Measurements from ENCODE around the gene TRMT112.

The TRMT112 gene

GRCh38 chr11:64306563-64306875, 10.8 kb downstream of the TRMT112 start:
- DNase-seq: no peak

GRCh38 chr11:64305691-64306562, 11.4 kb downstream of the TRMT112 start:
- peak; percentile 83 for DNase-seq

GRCh38 chr11:64305075-64305690, 12.2 kb downstream of the TRMT112 start, which contains the start of gene ESRRA:
ESRRA (plus strand) TSS chr11:64305524; CDS start chr11:64307180, 1,656 bp downstream.
- DNase-seq: peak; percentile 100

- DNase-seq: peak; percentile 98
Observed at GRCh38 chr11:64304316-64305072, 12.9 kb downstream of the TRMT112 start.

GRCh38 chr11:64304032-64304315, 13.4 kb downstream of the TRMT112 start:
- no peak for DNase-seq

- no peak for DNase-seq
Observed at GRCh38 chr11:64303109-64304031, 14.0 kb downstream of the TRMT112 start.

- no peak for DNase-seq
Observed at GRCh38 chr11:64299847-64300648, 17.3 kb downstream of the TRMT112 start, which contains the start of gene CATSPERZ. CATSPERZ (plus strand) TSS chr11:64300358; CDS start chr11:64300411, 53 bp downstream.

- DNase-seq: no peak
Observed at GRCh38 chr11:64298966-64299846, 18.2 kb downstream of the TRMT112 start.

GRCh38 chr11:64297699-64298358, 19.5 kb downstream of the TRMT112 start:
- no peak for DNase-seq

GRCh38 chr11:64296830-64297698, 20.3 kb downstream of the TRMT112 start:
- no peak for DNase-seq

- no peak for DNase-seq
Observed at GRCh38 chr11:64296236-64296635, 21.1 kb downstream of the TRMT112 start.

- DNase-seq: no peak
Observed at GRCh38 chr11:64295760-64296159, 21.6 kb downstream of the TRMT112 start.

- DNase-seq: no peak
Observed at GRCh38 chr11:64294774-64295173, 22.6 kb downstream of the TRMT112 start.

- no peak for DNase-seq
Observed at GRCh38 chr11:64292460-64293254, 24.7 kb downstream of the TRMT112 start.

GRCh38 chr11:64291752-64292459, 25.5 kb downstream of the TRMT112 start:
- peak; percentile 31 for DNase-seq

GRCh38 chr11:64291262-64291751, 26.1 kb downstream of the TRMT112 start, which contains the start of gene KCNK4:
KCNK4 (plus strand) TSS chr11:64291302; CDS start chr11:64293019, 1,717 bp downstream.
- no peak for DNase-seq
